ENCODE results near the gene CHRM5. TPM values are rescaled to one million over a fixed set of nuclear protein-coding genes. Genes with fewer than 3 reads are reported as not detected.
A peak's percentile ranks its signal among the peaks of the same experiment; 100 is the strongest.

CHRM5 gene
- total RNA-seq, 5 donors from 2014 or later (not counting 1 experiment from before 2014, with no cell fraction given) = not detected

GRCh38 chr15:34027606-34028005 lies 59.3 kb downstream of the CHRM5 start:
- Mint-ChIP-seq H3K36me3 (peaks cover 12% of the 10 kb centered on the region), H3K27me3 (no peaks in the 10 kb centered on the region), H3K27ac (no peak overlapping the region), H3K4me3 (no peak overlapping the region), H3K4me1 (peaks cover 0 to 11% (median 7%) of the 10 kb centered on the region in 3 donors), H3K9me3 (peaks cover 0 to 6% (median 0%) of the 10 kb centered on the region in 3 donors)
- ATAC-seq (replicated peaks in 1 of 4) = no peak
- no peak for DNase-seq
- no peaks in the 10 kb centered on the region for H3K27me3 ChIP-seq (replicated peaks in 1 of 2; ENCODE audit: control insufficient read depth in 2 of 2, extremely low read depth in 1 of 2, insufficient read depth in 2 of 2, low read length in 1 of 2)
- H3K4me3 ChIP-seq (ENCODE audit: control insufficient read depth in 1 of 2, extremely low read depth in 1 of 2, low read length in 1 of 2) = no peak overlapping the region
- H3K27ac ChIP-seq (ENCODE audit: low read length) = no peak overlapping the region
- POLR2A ChIA-PET = no interaction called here
- 100% methylated on average over 3 of the region's 3 CpGs for WGBS (ENCODE audit: insufficient coverage)
- CTCF ChIA-PET = interaction anchor here in 1 of 2 donors (0.6 kb wide), 1 partner anchor 17 kb away, joined by 4 read pairs; no protein-coding TSS in a partner anchor
- H3K36me3 ChIP-seq (ENCODE audit: control insufficient read depth in 2 of 2, extremely low read depth in 1 of 2, insufficient read depth in 1 of 2, low read length in 1 of 2) = no peaks in the 10 kb centered on the region
- peaks cover 2% of the 10 kb centered on the region for H3K9me3 ChIP-seq
- no peaks in the 10 kb centered on the region for H3K4me1 ChIP-seq (ENCODE audit: control insufficient read depth in 1 of 2, extremely low read depth in 1 of 2, insufficient read depth in 2 of 2, low read length in 2 of 2)

GRCh38 chr15:34031987-34032760 lies 63.9 kb downstream of the CHRM5 start:
- ChIA-PET POLR2A (no interaction called here), CTCF (no interaction called here)
- Histone ChIP-seq H3K9me3 (peaks cover 2% of the 10 kb centered on the region), H3K36me3 (ENCODE audit: control insufficient read depth in 2 of 2, extremely low read depth in 1 of 2, insufficient read depth in 1 of 2, low read length in 1 of 2) (no peaks in the 10 kb centered on the region), H3K27me3 (replicated peaks in 1 of 2; ENCODE audit: control insufficient read depth in 2 of 2, extremely low read depth in 1 of 2, insufficient read depth in 2 of 2, low read length in 1 of 2) (peaks cover 0 to 2% of the 10 kb centered on the region in 2 experiments), H3K4me1 (ENCODE audit: control insufficient read depth in 1 of 2, extremely low read depth in 1 of 2, insufficient read depth in 2 of 2, low read length in 2 of 2) (no peaks in the 10 kb centered on the region), H3K4me3 (ENCODE audit: control insufficient read depth in 1 of 2, extremely low read depth in 1 of 2, low read length in 1 of 2) (no peak overlapping the region), H3K27ac (ENCODE audit: low read length) (no peak overlapping the region)
- no peak for DNase-seq
- Mint-ChIP-seq H3K4me1 (peaks cover 2 to 13% (median 7%) of the 10 kb centered on the region in 3 donors), H3K36me3 (peaks cover 10% of the 10 kb centered on the region), H3K4me3 (no peak overlapping the region), H3K27ac (no peak overlapping the region), H3K9me3 (peaks cover 0 to 6% (median 0%) of the 10 kb centered on the region in 3 donors), H3K27me3 (no peaks in the 10 kb centered on the region)
- peak in 1 of 4 experiments; percentile 32 for ATAC-seq (replicated peaks in 1 of 4)
- WGBS (ENCODE audit: insufficient coverage) = 93% methylated on average over 2 of the region's 10 CpGs

- peaks cover 18 to 20% (median 18%) of the 10 kb centered on the region in 3 donors for H3K4me1 Mint-ChIP-seq
- Histone ChIP-seq H3K4me3 (ENCODE audit: control insufficient read depth in 1 of 2, extremely low read depth in 1 of 2, low read length in 1 of 2) (peak overlapping the region; percentile 96 to 99), H3K4me1 (ENCODE audit: control insufficient read depth in 1 of 2, extremely low read depth in 1 of 2, insufficient read depth in 2 of 2, low read length in 2 of 2) (peaks cover 4 to 12% of the 10 kb centered on the region in 2 experiments), H3K9me3 (no peaks in the 10 kb centered on the region), H3K36me3 (ENCODE audit: control insufficient read depth in 2 of 2, extremely low read depth in 1 of 2, insufficient read depth in 1 of 2, low read length in 1 of 2) (no peaks in the 10 kb centered on the region), H3K27me3 (replicated peaks in 1 of 2; ENCODE audit: control insufficient read depth in 2 of 2, extremely low read depth in 1 of 2, insufficient read depth in 2 of 2, low read length in 1 of 2) (peaks cover 0 to 2% of the 10 kb centered on the region in 2 experiments), H3K27ac (ENCODE audit: low read length) (peak overlapping the region; percentile 81)
- H3K9me3 Mint-ChIP-seq = no peaks in the 10 kb centered on the region
- DNase-seq = peak; percentile 35 to 87 (median 64)
- peak overlapping the region; percentile 87 to 96 (median 92) for H3K4me3 Mint-ChIP-seq
- H3K27ac Mint-ChIP-seq = peak overlapping the region; percentile 89 to 96
- H3K36me3 Mint-ChIP-seq = no peaks in the 10 kb centered on the region
- ChIA-PET CTCF (interaction anchor here (0.6 to 1.1 kb wide), 3 partner anchors 20 to 329 kb away, joined by 4 to 6 read pairs (median 4); partner anchors contain the start of gene KATNBL1 (in 1 of the 2)), POLR2A (interaction anchor here in 1 of 2 donors (0.5 kb wide), 1 partner anchor 287 kb away, joined by 3 read pairs; no protein-coding TSS in a partner anchor)
- peak; percentile 85 to 87 (median 86) for ATAC-seq (replicated peaks in 1 of 4)
- under 1% methylated on average over 62 of the region's 70 CpGs for WGBS (ENCODE audit: insufficient coverage)
- H3K27me3 Mint-ChIP-seq = no peaks in the 10 kb centered on the region
Observed at GRCh38 chr15:34038023-34038870, 70.0 kb downstream of the CHRM5 start.

- Histone ChIP-seq H3K9me3 (no peaks in the 10 kb centered on the region), H3K4me3 (ENCODE audit: control insufficient read depth in 1 of 2, extremely low read depth in 1 of 2, low read length in 1 of 2) (peak within 1 kb of the TSS; percentile 96 to 99), H3K27ac (ENCODE audit: low read length) (peak within 1 kb of the TSS; percentile 81), H3K27me3 (replicated peaks in 1 of 2; ENCODE audit: control insufficient read depth in 2 of 2, extremely low read depth in 1 of 2, insufficient read depth in 2 of 2, low read length in 1 of 2) (no peaks in the 10 kb centered on the region), H3K4me1 (ENCODE audit: control insufficient read depth in 1 of 2, extremely low read depth in 1 of 2, insufficient read depth in 2 of 2, low read length in 2 of 2) (peaks cover 4 to 12% of the 10 kb centered on the region in 2 experiments), H3K36me3 (ENCODE audit: control insufficient read depth in 2 of 2, extremely low read depth in 1 of 2, insufficient read depth in 1 of 2, low read length in 1 of 2) (no peaks in the 10 kb centered on the region)
- Mint-ChIP-seq H3K9me3 (no peaks in the 10 kb centered on the region), H3K4me3 (peak within 1 kb of the TSS; percentile 87 to 96 (median 92)), H3K36me3 (no peaks in the 10 kb centered on the region), H3K27ac (peak within 1 kb of the TSS; percentile 96), H3K4me1 (peaks cover 18 to 20% (median 18%) of the 10 kb centered on the region in 3 donors), H3K27me3 (no peaks in the 10 kb centered on the region)
- POLR2A ChIA-PET = interaction anchor here in 1 of 2 donors (0.6 kb wide), 1 partner anchor 30 kb away, joined by 3 read pairs; no protein-coding TSS in a partner anchor
- ATAC-seq (replicated peaks in 1 of 4) (peak; percentile 74 to 84 (median 82)), DNase-seq (peak in 33 of 35 experiments; percentile 10 to 75 (median 42))
- 0% methylated on average over 71 of the region's 82 CpGs for WGBS (ENCODE audit: insufficient coverage)
- CTCF ChIA-PET = interaction anchor here (0.6 to 1.1 kb wide), 2 partner anchors 20 to 171 kb away, joined by 4 to 6 read pairs; partner anchors contain the start of gene KATNBL1 (in 1 of the 2)
Observed at GRCh38 chr15:34038871-34039789, 70.8 kb downstream of the CHRM5 start, which contains the start of gene AVEN. TSS of gene AVEN (minus strand) at chr15:34039204. CDS start at chr15:34039046, 158 bp downstream.

GRCh38 chr15:34039790-34040113 lies 71.5 kb downstream of the CHRM5 start:
- CTCF ChIA-PET = interaction anchor here in 1 of 2 donors (1.1 kb wide), 1 partner anchor 170 kb away, joined by 6 read pairs; the partner anchor contains the start of gene KATNBL1
- POLR2A ChIA-PET = no interaction called here
- Histone ChIP-seq H3K36me3 (ENCODE audit: control insufficient read depth in 2 of 2, extremely low read depth in 1 of 2, insufficient read depth in 1 of 2, low read length in 1 of 2) (no peaks in the 10 kb centered on the region), H3K4me3 (ENCODE audit: control insufficient read depth in 1 of 2, extremely low read depth in 1 of 2, low read length in 1 of 2) (no peak overlapping the region), H3K27ac (ENCODE audit: low read length) (no peak overlapping the region), H3K27me3 (replicated peaks in 1 of 2; ENCODE audit: control insufficient read depth in 2 of 2, extremely low read depth in 1 of 2, insufficient read depth in 2 of 2, low read length in 1 of 2) (no peaks in the 10 kb centered on the region), H3K4me1 (ENCODE audit: control insufficient read depth in 1 of 2, extremely low read depth in 1 of 2, insufficient read depth in 2 of 2, low read length in 2 of 2) (peaks cover 4 to 12% of the 10 kb centered on the region in 2 experiments), H3K9me3 (no peaks in the 10 kb centered on the region)
- Mint-ChIP-seq H3K4me1 (peaks cover 18 to 20% (median 18%) of the 10 kb centered on the region in 3 donors), H3K27ac (peak overlapping the region; percentile 88 to 96), H3K4me3 (peak overlapping the region; percentile 87 to 90 (median 88)), H3K9me3 (no peaks in the 10 kb centered on the region), H3K36me3 (no peaks in the 10 kb centered on the region), H3K27me3 (no peaks in the 10 kb centered on the region)
- WGBS (ENCODE audit: insufficient coverage) = no CpG with 5 or more reads among the region's 1 CpG
- DNase-seq = no peak
- no peak for ATAC-seq (replicated peaks in 1 of 4)

All from T-cell (primary cell).